Liver (tissue), 3 donors: ENCODE data around the gene HUS1.

Experiments used
- ATF3 ChIP-seq: IDR thresholded peaks from 2 replicates; pipeline ENCODE4 v1.6.1; 2016; ENCODE audit warnings: antibody characterized with exemption
- GABPA ChIP-seq, 2 donors: IDR thresholded peaks in 1 of 2; conservative IDR thresholded peaks in 1 of 2; 2 replicates each; pipeline ENCODE4 v1.6.1; 2016; ENCODE audit warnings: antibody characterized with exemption in 2 of 2, mild to moderate bottlenecking in 1 of 2, moderate library complexity in 1 of 2
- JUND ChIP-seq, 2 donors: IDR thresholded peaks; 2 replicates each; pipeline ENCODE4 v1.6.1; 2016; ENCODE audit warnings: antibody characterized with exemption in 2 of 2
- MAX ChIP-seq: IDR thresholded peaks from 2 replicates; pipeline ENCODE4 v1.6.1; 2016; ENCODE audit warnings: antibody characterized with exemption
- RAD21 ChIP-seq, 2 donors: IDR thresholded peaks; 2 replicates each; pipeline ENCODE4 v1.6.1; 2016; ENCODE audit warnings: antibody characterized with exemption in 2 of 2, mild to moderate bottlenecking in 2 of 2
- REST ChIP-seq: IDR thresholded peaks from 2 replicates; pipeline ENCODE4 v1.6.1; 2016; ENCODE audit warnings: antibody characterized with exemption, mild to moderate bottlenecking
- ZBTB33 ChIP-seq: IDR thresholded peaks from 2 replicates; pipeline ENCODE4 v1.6.1; 2016; ENCODE audit warnings: antibody characterized with exemption
- TF ChIP-seq, protein P1 (sequence below): fragments of 150-350 bp; IDR thresholded peaks from 2 replicates; pipeline ENCODE4 v1.5.1; 2017; ENCODE audit warnings: improper control_type of control experiment, low read depth, low read length; ENCODE audit not compliant: missing input control
- donor health status: healthy.
- donor health status: healthy.

DNA sequence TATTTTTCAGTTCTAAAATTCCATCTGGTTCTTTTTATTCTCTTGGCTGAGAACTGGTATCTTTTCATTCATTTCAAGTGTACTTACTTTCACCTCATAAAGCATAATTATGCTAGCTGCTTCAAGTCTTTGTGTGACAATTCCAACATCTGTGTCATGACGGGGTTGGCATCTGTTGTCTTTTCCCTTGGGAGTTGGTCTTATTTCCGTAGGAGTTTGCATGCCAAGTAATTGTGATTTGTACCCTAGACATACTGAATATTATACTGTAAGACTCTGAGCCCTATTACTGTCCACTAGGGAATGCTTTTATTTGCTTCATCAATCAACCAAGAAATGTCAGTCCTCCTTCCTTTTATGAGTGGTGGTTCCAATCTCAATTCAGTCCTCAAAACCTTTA is 24.6 kb upstream of the HUS1 start:
- TF ChIP-seq, protein P1, sequence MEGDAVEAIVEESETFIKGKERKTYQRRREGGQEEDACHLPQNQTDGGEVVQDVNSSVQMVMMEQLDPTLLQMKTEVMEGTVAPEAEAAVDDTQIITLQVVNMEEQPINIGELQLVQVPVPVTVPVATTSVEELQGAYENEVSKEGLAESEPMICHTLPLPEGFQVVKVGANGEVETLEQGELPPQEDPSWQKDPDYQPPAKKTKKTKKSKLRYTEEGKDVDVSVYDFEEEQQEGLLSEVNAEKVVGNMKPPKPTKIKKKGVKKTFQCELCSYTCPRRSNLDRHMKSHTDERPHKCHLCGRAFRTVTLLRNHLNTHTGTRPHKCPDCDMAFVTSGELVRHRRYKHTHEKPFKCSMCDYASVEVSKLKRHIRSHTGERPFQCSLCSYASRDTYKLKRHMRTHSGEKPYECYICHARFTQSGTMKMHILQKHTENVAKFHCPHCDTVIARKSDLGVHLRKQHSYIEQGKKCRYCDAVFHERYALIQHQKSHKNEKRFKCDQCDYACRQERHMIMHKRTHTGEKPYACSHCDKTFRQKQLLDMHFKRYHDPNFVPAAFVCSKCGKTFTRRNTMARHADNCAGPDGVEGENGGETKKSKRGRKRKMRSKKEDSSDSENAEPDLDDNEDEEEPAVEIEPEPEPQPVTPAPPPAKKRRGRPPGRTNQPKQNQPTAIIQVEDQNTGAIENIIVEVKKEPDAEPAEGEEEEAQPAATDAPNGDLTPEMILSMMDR = no peak
- TF ChIP-seq ZBTB33 (no peak), GABPA (IDR thresholded peaks at IDR 0.05 in 1 of 2, conservative IDR thresholded peaks at IDR 0.05 in 1 of 2) (no peak), RAD21 (IDR thresholded peaks at IDR 0.05) (no peak), JUND (IDR thresholded peaks at IDR 0.05) (no peak), REST (no peak), MAX (no peak), ATF3 (no peak)
